Stimulated activated CD8-positive, alpha-beta memory T cell treated with anti-CD3 and anti-CD28 coated beads, Interleukin-4, amount 100 ng/mL, for 4 hours (primary cell): ENCODE results near the gene GMNC.
A peak's percentile ranks its signal among the peaks of the same experiment; 100 is the strongest.
"Not testable (repeated sequence)": the region's sequence is repeated elsewhere in the genome, so short reads cannot be mapped to it uniquely, and the experiment has no call there.

Experiments
- DNase-seq, 2 donors: peaks; one replicate each; pipeline ENCODE4 v3.0.0-alpha.2; 2020; ENCODE audit warnings: low read depth in 2 of 2, low spot score in 1 of 2

Gene GMNC

GRCh38 chr3:190862209-190863118 is at the start of gene GMNC:
GMNC (minus strand) TSS chr3:190862694; CDS start chr3:190862615, 79 bp downstream.
- DNase-seq = peak in 1 of 2 donors; percentile 0

- DNase-seq = no peak
Observed at GRCh38 chr3:190911382-190911781, 48.9 kb upstream of the GMNC start.

- DNase-seq = no peak
Observed at GRCh38 chr3:190909908-190910307, 47.4 kb upstream of the GMNC start.

GRCh38 chr3:190903156-190903555 is 40.7 kb upstream of the GMNC start:
- no peak for DNase-seq

GRCh38 chr3:190902292-190902691 is 39.8 kb upstream of the GMNC start:
- DNase-seq = no peak

- no peak for DNase-seq
Observed at GRCh38 chr3:190892395-190892902, 30.0 kb upstream of the GMNC start.

GRCh38 chr3:190886945-190887344 is 24.5 kb upstream of the GMNC start:
- no peak for DNase-seq

- DNase-seq = no peak
Observed at GRCh38 chr3:190883973-190884832, 21.7 kb upstream of the GMNC start.

- DNase-seq = no peak
Observed at GRCh38 chr3:190883141-190883540, 20.6 kb upstream of the GMNC start.

- no peak for DNase-seq
Observed at GRCh38 chr3:190877925-190878324, 15.4 kb upstream of the GMNC start.

- not testable (repeated sequence) for DNase-seq
Observed at GRCh38 chr3:190876433-190876832, 13.9 kb upstream of the GMNC start.

GRCh38 chr3:190875061-190875460 is 12.6 kb upstream of the GMNC start:
- not testable (repeated sequence) for DNase-seq

GRCh38 chr3:190870127-190870526 is 7.6 kb upstream of the GMNC start:
- no peak for DNase-seq

GRCh38 chr3:190867071-190867470 is 4.6 kb upstream of the GMNC start:
- DNase-seq = no peak

GRCh38 chr3:190865828-190866227 is 3.3 kb upstream of the GMNC start:
- no peak for DNase-seq

GRCh38 chr3:190865419-190865818 is 2.9 kb upstream of the GMNC start:
- DNase-seq = no peak

GRCh38 chr3:190864002-190864401 is 1.5 kb upstream of the GMNC start:
- DNase-seq = no peak

- DNase-seq = no peak
Observed at GRCh38 chr3:190863119-190863465, 598 bp upstream of the GMNC start.

GRCh38 chr3:190860521-190860920 is 2.0 kb downstream of the GMNC start:
- no peak for DNase-seq

- no peak for DNase-seq
Observed at GRCh38 chr3:190855151-190855550, 7.3 kb downstream of the GMNC start.

- no peak for DNase-seq
Observed at GRCh38 chr3:190854062-190854461, 8.4 kb downstream of the GMNC start.

GRCh38 chr3:190853464-190853863 is 9.0 kb downstream of the GMNC start:
- no peak for DNase-seq
